NCI-H1105 (cell line): ENCODE data around the gene NPY5R.

Source experiments
- DNase-seq: peaks from one replicate; lab custom pipeline; 2025; lab: John Stamatoyannopoulos, UW

Gene NPY5R

DNA sequence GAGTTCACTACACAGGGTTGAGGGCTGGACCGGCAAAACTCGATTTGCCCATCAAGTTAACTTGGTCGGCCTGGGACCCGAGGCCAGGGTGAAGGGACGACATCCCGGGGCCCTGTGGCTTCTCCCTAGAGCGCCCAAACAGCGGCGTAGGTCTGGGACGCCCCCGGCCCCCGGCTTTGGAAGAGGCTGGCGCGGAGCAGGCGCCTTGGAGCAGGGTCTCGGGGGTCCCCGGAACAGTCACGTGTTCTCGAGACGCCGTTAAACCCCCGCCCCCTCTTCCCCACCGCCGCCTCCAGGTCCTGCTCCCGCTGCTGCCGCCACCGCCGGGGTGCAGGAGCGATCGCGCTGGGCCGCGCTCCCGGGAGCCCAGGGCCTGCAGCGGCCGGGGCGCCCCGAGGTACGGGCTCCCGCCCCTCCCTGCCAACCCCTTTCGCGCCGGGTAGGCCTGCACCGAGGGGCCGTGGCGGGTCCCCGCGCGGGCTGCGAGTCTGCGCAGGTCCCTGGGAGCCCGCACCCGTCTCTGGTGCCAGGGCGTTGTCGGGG lies at the start of gene NPY5R:
Gene NPY5R (plus strand): TSS at position 289 of the 543 bp plus-strand sequence. CDS start 6,382 bp downstream, outside the sequence.
- no peak for DNase-seq

DNA sequence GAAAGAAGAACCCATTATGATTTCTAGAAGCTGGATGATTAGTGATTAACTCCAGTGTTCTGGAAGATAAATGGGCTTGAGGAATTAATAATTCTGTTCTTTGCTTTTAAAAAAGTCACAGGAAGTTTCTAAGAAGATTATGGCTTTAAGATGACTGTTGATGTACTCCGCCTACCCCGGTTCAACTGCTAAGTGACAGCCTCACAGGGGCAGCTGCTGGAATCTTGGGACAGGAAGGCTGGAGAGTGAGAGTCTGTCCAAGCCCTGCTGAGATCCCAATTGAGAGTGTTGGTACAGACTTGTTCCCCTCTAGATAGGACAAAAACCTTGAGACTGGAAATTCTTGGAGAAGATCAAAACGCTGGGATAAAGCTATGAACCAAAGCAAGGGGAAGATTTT lies 48.6 kb upstream of the NPY5R start:
- DNase-seq = no peak

DNA sequence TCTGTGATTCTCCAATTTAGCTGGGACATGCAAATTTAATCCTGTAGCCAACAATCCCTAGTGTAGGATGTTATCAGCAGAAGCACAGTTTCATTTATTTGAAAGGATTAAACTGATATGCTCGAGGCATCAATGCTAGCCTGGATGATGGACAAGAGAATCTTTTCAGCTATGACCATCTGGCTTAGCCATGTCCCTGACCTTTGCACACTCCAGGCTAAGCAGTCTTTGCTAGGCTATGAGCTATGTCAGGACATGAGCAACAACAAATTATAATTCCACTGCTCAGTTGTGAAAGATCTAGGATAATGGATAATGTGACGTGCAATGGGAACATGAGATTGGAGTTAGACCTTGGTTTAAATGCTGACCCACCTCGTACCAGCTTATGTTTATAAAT lies 43.2 kb upstream of the NPY5R start:
- DNase-seq = no peak

DNA sequence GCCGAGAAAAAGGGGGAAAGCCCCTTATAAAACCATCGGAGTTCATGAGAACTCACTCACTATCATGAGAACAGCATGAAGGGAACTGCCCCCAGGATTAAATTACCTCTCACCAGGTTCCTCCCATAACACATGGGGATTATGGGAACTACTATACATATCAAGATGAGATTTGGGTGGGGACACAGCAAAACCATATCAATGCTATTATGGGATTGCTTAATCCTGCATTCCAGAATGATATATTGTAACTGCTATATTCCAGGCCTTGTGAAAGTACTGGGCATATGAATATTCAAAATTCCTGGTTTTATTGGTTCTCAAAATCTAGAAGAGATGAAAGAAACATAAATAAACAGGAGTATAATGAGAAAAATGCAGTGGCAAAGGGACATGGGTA lies 40.6 kb upstream of the NPY5R start:
- no peak for DNase-seq

DNA sequence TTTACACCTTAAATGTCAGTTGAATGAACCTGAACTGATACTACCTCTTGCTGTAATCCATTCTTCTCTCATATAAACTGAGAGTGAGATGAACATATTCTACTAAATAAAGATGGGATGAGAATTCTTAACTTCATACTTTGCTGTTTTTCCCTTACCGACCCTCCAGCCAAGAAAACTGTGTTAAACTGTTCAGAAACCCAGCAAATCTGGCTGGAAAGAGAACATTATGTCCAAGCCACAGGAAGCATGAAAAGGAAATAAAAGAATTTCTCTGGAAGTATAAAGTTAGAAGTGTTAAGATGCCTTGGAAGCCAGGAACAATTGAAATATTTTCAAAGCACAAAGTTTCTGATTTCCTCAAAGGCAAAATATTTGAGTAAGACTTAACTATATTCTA lies 34.2 kb upstream of the NPY5R start:
- DNase-seq = no peak

DNA sequence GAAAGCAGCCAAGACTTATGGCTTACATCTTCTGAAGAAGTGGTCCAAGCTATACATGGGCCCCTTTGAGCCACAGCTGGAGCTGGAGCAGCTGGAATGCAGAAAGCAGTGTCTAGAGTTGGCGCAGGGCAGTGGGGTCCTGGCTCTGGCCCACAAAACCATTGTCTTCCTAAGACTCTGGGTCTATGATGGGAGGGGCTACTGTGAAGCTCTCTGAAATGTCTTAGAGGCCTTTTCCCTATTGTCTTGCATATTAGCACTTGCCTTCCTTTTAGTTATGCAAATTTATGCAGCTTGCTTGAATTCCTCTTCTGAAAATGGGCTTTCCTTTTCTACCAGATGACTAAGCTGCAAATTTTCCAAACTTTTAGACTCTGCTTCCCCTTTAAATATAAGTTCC lies 26.6 kb upstream of the NPY5R start:
- no peak for DNase-seq

DNA sequence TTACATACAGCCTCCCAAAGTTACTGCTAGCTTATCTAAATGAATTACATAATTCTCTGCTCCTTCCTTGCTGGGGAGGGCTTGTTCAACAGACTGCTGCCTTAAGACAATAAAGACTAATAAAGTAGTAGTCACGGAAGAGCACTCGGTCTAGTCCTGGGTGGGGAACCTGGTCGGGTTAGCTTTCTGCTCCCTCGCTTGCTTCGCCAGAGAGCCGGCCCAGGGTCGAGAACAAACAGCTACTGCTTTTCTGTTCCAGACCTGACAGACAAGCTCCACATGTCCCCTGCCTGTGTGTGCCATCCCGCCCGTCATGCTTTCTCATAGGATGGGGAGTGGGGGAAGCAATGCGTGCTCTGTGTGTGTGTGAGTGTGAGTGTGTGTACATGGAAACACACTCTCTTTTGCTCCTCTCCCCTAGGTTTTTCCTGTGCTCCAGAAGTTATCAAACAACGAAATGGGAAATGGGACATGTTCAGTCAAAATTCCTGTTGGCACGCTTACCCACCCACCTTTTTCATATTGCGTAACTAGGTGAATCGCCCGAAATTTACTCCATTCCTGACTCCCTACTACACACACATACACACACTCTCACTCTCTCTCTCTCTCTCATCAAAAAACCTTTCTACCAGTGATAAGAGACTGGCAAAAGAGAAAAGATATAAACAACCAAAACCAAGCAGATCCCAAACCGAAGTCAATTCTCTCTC lies 12.6 kb upstream of the NPY5R start:
- no peak for DNase-seq

DNA sequence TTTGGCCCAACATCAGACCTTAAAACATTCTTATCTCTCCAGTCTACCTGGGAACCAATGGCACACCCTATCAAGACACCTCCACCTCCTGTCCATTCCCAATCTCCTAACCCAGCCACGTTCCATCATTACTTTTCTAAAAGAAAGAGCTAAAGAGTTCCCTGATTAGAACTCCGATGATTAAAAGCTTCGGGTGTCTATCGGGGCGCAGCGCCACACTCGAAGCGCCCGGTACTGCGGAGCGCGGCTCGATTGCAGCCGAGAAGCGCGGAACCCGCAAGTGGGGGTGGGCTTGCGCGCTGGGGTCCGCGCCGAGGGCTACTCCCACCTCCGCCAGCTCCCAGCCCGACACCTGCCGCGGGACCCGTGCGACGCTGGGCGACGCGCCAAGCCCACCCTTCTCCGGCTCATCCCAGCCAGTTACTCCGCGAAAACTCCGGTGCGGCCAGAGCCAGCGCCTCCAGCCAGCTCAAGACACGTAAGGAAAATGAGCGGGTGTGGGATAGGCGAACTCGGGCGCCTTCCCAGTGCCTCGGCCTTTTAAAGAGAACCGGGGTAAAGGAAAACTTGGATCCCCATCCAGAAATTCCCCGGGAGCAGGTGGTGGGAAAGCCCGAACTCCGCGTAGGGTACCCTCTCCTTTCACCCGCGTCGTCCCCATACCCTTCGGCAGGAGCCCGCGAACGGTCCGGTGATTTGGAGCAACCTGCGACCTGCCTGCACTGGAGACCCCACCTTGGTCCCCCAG lies 11.9 kb upstream of the NPY5R start:
- DNase-seq = peak; percentile 30

DNA sequence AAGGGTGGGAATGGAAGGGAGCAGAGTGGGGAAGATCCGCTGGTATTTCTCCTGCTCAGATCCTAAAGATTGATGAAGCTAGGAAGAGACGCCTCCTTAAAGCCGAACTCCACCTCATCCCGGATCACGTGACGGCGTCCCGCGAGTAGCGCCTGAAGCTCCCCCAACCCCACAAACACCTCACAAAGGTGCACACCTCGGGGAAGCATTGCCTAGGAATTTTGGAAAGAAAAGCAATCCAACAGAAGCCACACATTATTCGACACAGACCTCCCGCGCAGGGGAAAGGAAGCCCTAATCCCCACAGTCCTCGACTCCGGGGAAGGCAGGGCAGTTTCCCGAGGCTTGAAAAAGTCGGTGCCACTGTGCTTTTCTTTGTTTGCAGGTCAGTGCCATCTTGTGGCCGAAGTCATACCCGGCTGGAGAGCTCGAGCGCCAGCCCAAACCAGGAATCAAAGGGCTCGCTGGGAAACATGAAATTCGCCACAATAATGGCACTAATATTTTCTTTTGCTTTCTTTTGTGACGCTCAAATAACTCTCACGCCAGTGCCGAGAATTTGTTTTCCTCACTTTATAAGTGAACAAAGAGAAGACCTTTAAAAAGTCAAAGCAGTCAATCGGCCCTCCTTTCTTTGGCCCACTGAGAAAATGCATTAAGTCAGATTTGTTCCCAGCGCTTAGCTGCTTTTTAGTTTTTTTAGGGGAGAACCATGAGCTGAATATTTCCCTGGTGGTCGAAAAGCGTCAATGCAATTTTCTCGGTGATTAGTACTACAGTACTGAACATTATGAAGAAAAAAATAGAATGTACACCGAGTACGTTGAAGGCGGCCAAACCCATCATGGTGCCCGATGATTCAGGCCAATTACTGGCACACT lies 10.9 kb upstream of the NPY5R start, which contains the start of gene NPY1R:
Gene NPY1R (minus strand): TSS at position 71 of the 881 bp plus-strand sequence. CDS start 6,042 bp downstream, outside the sequence.
- DNase-seq = peak; percentile 58

DNA sequence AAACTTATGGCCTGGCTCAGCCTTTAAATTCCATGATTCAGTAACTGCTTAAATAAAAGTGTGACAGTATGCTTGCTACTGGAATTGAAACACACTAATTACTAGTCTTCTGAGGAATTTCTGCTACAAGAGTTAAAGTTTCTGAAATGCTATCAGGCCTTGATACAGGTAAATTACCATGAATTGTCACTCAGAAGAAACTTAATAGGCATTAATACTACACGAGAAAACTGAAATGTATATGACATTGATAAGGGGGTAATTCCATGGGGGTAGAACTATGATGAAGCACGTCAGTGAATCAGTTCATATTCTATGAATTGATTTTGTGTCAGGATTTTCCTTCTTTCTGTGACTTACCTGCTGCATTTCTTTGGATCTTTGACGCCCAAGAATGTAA lies 8.3 kb upstream of the NPY5R start:
- DNase-seq = no peak

DNA sequence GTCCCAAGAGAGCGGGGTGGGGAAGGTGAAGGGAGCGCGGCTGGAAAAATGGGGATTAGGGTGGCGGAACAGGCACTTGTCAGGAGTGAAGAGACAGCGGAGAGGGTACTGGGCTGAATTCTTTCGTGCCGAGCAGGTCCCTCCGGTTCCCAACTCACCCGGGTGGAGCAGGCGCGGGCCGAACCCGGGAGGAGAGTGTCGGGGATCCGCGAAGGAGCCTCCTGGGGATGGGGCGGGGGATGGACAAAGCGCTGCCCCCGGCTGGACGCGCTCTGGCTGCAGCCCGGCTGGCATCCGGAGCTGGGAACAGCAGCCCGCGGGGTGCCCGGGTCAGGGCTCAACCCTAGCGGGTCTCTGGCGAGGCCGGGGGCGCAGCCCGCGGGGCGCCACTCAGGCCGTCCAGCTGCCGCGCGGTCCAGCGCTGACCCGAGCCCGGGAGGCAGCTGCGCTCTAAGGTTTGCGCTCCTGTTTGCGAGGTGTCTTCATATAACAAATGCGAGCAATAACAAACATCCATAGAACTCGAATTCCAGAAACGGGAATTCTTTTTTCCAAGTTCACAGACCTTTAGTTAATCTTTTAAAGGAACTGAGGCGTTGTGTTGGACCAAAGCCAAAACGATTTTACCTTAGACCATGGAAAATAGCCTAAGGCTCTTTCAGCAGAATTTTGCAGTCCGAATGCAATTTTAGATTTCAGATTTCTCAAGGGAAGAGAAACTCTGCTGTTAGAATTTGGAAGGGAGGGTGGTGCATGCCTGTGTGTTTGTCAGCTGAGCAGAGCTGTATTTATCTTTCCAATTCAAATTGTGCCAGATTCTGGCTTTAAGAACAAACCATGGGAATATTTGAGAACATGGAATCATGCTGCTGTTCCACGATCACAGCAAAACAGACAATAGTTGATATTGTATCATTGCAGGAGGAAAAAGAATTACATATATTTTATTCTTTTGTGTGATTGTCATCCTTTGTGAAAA lies 744 bp downstream of the NPY5R start:
- peak; percentile 0 for DNase-seq

DNA sequence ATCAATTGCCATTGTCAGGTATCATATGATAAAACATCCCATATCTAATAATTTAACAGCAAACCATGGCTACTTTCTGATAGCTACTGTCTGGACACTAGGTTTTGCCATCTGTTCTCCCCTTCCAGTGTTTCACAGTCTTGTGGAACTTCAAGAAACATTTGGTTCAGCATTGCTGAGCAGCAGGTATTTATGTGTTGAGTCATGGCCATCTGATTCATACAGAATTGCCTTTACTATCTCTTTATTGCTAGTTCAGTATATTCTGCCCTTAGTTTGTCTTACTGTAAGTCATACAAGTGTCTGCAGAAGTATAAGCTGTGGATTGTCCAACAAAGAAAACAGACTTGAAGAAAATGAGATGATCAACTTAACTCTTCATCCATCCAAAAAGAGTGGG lies 7.0 kb downstream of the NPY5R start:
- no peak for DNase-seq

DNA sequence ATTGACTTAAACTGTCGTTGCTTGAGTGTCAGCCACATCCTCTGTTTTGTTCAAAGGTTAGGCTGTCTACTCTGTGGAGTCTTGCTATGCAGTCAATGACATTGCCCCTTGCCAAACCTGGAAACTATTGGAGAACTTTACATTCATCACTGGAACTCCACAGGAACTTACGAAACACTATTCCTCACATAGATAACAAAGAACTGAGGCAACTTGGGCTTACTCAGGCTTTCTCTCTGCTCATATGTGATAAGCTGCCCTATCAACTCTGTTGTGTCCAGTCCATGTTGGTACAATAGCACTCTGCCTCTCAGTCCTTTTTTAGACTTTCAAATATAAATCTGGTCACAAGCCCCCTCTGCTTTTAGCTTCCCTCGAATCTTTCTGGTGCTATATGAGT lies 9.4 kb downstream of the NPY5R start:
- DNase-seq = no peak

DNA sequence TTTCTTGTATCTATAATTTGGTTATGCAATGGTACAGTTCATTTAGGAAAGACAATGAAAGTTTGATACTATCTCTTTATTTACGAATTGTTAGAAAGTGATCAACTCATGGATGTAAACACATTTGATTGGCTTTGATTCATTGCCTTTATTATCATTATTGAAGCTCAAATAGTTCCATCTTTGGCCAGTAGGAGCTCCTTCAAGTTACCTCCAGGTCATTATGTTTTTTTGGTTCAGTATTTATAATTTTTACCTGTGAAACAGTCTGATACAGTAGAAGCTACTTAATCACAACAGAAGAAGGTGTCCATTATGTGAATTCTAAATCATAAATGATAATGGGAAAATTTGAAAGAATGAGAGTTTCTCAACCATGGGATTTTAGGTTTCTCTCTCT lies 12.4 kb downstream of the NPY5R start:
- DNase-seq = no peak

DNA sequence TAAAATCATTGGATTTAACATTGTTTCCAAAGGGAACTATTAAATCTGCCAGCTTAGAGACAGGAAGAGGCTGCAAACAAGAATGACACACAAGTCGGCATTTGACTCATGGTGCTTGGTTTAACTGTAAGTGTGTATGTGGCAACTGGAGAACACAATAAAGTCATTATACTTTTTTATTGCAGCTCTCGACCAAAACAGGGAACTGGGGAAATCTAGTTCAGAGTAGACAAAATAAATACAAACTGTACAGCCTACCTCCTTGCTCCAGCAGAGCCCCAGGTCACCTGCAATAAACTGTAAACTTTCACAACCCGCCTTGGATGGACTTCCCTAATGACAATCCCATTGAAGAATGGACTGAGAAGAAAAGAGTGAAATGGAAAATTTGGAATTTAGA lies 24.0 kb downstream of the NPY5R start:
- no peak for DNase-seq

DNA sequence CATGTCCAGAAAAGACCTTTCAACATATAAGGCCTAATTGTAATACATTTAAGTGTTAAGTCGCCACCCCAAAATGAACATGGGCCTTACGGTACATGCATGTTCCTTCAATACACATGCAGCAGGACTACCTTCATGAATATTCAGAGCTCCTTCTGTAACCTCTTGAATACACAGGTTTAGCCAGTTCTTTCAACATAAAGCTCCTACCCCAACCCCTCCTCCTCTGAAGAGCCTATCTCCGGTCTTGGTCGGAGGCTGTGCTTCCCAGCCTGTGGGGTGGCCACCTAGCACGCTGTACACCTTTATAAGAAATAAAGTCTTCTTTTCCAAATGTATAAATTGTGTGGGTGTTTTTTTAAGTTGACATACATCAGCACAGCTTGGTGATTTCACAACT lies 28.3 kb downstream of the NPY5R start:
- no peak for DNase-seq

DNA sequence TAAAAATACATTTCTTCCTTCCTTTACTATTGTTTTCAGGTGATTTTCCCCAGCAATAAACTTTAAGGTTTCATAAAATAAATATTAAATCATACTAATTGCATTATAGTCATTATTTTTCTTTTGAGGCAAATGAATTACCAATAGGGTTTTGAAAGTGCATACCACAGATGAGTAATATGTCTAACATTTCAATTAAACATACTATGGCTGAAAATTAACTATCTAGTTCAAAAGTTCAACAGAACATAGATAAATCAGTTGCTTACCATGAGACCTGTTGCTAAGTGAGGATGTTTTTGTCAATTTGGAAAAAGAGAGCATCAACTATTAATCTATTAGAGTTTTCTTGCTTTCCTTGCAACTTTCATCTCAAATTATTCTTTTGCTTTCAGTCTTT lies 35.0 kb downstream of the NPY5R start:
- DNase-seq = no peak

DNA sequence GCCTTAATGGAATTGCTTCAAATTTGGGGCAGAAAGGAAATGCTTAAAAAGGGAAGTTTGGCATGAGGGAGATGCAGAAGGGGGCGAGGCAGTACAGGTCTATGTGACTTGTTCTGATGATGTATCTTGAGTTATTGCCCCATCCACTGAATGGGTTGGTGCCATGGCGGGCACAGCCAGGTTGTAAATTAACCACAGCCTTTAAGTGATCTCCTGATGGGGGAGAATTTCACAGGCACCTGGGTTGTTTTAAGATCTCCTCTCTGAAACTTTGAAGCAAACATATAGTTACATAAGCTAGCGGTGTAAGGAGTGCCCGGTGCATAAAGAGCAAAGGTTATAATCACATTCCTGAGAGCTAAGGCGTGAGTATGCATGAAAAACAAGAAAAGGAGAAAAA lies 37.0 kb downstream of the NPY5R start:
- no peak for DNase-seq

DNA sequence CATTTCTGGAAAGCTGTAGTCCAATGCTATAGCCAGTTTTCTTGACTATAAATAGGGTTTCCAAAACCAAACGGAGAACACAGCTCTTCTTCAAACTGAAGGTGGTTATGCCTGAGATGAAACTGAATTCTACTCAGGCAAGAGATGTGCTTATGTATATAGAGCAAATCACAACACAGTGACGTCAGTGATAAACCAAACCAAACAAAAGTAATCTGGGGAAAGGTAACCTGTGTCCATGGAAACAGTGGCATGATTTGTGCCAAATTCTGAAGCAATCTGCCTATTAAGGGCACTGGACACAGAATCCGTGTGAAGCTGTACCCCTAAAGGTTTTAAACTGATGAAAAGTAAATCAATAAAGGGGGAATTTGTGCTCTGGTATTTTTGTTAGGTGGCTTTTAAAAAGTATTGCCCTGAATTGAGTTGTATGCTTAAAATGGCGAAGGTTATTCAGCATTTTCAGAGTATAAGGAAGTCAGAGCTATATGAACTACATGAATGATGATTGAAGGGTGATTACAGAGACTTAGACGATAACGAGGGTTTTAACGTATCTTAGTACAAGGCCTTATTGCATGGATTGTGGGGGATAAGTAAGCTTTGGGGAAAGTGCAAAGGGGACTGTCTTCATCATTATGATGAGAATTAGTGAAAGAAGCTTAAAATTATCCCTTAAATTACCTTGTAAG lies 38.6 kb downstream of the NPY5R start:
- DNase-seq = no peak

DNA sequence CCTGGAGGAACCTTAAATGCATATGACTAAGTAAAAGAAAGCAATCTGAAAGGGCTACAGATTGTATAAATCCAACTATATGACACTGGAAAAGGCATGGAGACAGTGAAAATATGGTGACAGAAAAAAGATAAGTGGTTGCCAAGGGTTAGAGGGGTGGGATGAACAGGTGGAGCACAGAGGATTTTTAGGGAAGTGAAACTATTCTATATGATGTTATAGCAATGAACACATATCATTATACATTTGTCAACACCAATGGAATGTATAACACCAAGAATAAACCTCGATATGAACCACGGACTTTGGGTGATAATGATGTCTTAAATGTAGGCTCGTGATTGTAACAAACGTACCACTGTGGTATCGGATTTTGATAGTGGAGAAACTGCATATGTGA lies 40.7 kb downstream of the NPY5R start:
- DNase-seq = no peak
